ENCODE measurements around the gene MAGIX.
"Not testable (repeated sequence)": the region's sequence is repeated elsewhere in the genome, so short reads cannot be mapped to it uniquely, and the experiment has no call there.

MAGIX gene

GRCh38 chrX:49162620-49163019 lies at the start of gene MAGIX:
TSS of gene MAGIX (plus strand) at chrX:49162758. CDS start at chrX:49162890, 132 bp downstream.
- DNase-seq (ENCODE audit: low spot score), result no peak

- no peak for DNase-seq (ENCODE audit: low spot score)
These were observed 46.5 kb upstream of the MAGIX start for GRCh38 chrX:49116076-49116475.

- no peak for DNase-seq (ENCODE audit: low spot score)
These were observed 45.8 kb upstream of the MAGIX start for GRCh38 chrX:49116716-49117115.

GRCh38 chrX:49117581-49117980 lies 45.0 kb upstream of the MAGIX start:
- no peak for DNase-seq (ENCODE audit: low spot score)

GRCh38 chrX:49120091-49120490 lies 42.5 kb upstream of the MAGIX start:
- no peak for DNase-seq (ENCODE audit: low spot score)

GRCh38 chrX:49122499-49122898 lies 40.1 kb upstream of the MAGIX start:
- DNase-seq (ENCODE audit: low spot score), result no peak

GRCh38 chrX:49127742-49128258 lies 34.8 kb upstream of the MAGIX start:
- not testable (repeated sequence) for DNase-seq (ENCODE audit: low spot score)

GRCh38 chrX:49129427-49129826 lies 33.1 kb upstream of the MAGIX start:
- no peak for DNase-seq (ENCODE audit: low spot score)

GRCh38 chrX:49132275-49132674 lies 30.3 kb upstream of the MAGIX start:
- not testable (repeated sequence) for DNase-seq (ENCODE audit: low spot score)

GRCh38 chrX:49133759-49134158 lies 28.8 kb upstream of the MAGIX start:
- DNase-seq (ENCODE audit: low spot score), result no peak

- DNase-seq (ENCODE audit: low spot score), result no peak
These were observed 25.1 kb upstream of the MAGIX start for GRCh38 chrX:49137492-49137891.

- no peak for DNase-seq (ENCODE audit: low spot score)
These were observed 22.8 kb upstream of the MAGIX start for GRCh38 chrX:49139713-49140112.

GRCh38 chrX:49142264-49142663 lies 20.3 kb upstream of the MAGIX start:
- DNase-seq (ENCODE audit: low spot score), result peak; percentile 38

- DNase-seq (ENCODE audit: low spot score), result not testable (repeated sequence)
These were observed 19.4 kb upstream of the MAGIX start for GRCh38 chrX:49143154-49143553.

- no peak for DNase-seq (ENCODE audit: low spot score)
These were observed 15.3 kb upstream of the MAGIX start for GRCh38 chrX:49147282-49147681.

GRCh38 chrX:49147936-49148335 lies 14.6 kb upstream of the MAGIX start:
- no peak for DNase-seq (ENCODE audit: low spot score)

GRCh38 chrX:49148390-49149100 lies 14.0 kb upstream of the MAGIX start:
- not testable (repeated sequence) for DNase-seq (ENCODE audit: low spot score)

GRCh38 chrX:49149291-49149690 lies 13.3 kb upstream of the MAGIX start:
- not testable (repeated sequence) for DNase-seq (ENCODE audit: low spot score)

- DNase-seq (ENCODE audit: low spot score), result no peak
These were observed 9.1 kb upstream of the MAGIX start for GRCh38 chrX:49153467-49153866.

GRCh38 chrX:49155243-49155899 lies 7.2 kb upstream of the MAGIX start:
- peak; percentile 39 for DNase-seq (ENCODE audit: low spot score)

- peak; percentile 88 for DNase-seq (ENCODE audit: low spot score)
These were observed 6.4 kb upstream of the MAGIX start for GRCh38 chrX:49155900-49156837.

GRCh38 chrX:49157194-49157593 lies 5.4 kb upstream of the MAGIX start:
- no peak for DNase-seq (ENCODE audit: low spot score)
